ENCODE results near the gene NECAB2. TPM values are rescaled to one million over a fixed set of nuclear protein-coding genes. Genes with fewer than 3 reads are reported as not detected.

The NECAB2 gene
- total RNA-seq, 4 donors from 2014 or later: 0.90 TPM; not detected in 3

DNA sequence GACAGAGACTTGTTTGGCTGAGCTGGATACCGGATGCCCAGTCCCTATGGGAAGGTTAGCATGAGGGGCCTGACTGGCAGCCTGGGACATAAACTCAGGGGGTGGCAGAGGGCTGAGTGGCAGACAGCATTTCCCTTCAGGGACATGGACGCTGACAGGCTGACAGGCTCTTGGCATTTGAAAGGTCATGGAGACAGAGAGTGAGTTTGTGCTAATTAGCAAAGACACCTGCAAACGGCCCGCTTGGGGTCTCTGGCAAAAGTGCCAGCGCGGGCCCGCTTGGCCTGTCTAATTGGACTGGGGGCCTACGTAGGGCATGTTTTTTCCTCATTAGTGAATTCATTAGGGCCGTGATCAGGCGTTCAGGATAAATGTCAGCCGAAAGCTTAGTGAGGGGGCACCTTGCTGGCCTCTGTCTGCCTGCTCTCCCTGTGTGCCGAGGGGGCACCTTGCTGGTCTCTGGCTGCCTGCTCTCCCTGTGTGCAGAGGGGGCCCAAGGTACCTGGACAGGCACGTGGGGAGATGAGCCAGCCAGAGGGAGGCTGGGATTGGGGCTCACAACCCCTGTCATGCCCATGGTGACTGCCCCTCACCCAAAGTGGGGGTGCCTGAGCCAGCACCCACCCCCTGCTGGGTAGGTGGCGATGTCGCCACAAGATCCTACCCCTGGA is 7.7 kb downstream of the NECAB2 start:
- H3K9me3 ChIP-seq: peaks cover 0 to 19% (median 0%) of the 10 kb centered on the region in 4 donors
- H3K27ac ChIP-seq: no peak overlapping the region
- H3K36me3 ChIP-seq: no peaks in the 10 kb centered on the region
- TF ChIP-seq POLR2A (IDR thresholded peaks at IDR 0.05) (no peak), EP300 (IDR thresholded peaks at IDR 0.05) (no peak)
- TF ChIP-seq, protein P1, sequence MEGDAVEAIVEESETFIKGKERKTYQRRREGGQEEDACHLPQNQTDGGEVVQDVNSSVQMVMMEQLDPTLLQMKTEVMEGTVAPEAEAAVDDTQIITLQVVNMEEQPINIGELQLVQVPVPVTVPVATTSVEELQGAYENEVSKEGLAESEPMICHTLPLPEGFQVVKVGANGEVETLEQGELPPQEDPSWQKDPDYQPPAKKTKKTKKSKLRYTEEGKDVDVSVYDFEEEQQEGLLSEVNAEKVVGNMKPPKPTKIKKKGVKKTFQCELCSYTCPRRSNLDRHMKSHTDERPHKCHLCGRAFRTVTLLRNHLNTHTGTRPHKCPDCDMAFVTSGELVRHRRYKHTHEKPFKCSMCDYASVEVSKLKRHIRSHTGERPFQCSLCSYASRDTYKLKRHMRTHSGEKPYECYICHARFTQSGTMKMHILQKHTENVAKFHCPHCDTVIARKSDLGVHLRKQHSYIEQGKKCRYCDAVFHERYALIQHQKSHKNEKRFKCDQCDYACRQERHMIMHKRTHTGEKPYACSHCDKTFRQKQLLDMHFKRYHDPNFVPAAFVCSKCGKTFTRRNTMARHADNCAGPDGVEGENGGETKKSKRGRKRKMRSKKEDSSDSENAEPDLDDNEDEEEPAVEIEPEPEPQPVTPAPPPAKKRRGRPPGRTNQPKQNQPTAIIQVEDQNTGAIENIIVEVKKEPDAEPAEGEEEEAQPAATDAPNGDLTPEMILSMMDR (IDR thresholded peaks at IDR 0.05): no peak
- H3K4me3 ChIP-seq: no peak overlapping the region
- DNase-seq (ENCODE audit: low spot score in 2 of 2): no peak
- 71 to 80% methylated on average over 10 to 15 of the region's 15 CpGs for whole genome bisulfite sequencing, 2 donors
- H3K4me1 ChIP-seq: no peaks in the 10 kb centered on the region
- H3K27me3 ChIP-seq: no peaks in the 10 kb centered on the region

DNA sequence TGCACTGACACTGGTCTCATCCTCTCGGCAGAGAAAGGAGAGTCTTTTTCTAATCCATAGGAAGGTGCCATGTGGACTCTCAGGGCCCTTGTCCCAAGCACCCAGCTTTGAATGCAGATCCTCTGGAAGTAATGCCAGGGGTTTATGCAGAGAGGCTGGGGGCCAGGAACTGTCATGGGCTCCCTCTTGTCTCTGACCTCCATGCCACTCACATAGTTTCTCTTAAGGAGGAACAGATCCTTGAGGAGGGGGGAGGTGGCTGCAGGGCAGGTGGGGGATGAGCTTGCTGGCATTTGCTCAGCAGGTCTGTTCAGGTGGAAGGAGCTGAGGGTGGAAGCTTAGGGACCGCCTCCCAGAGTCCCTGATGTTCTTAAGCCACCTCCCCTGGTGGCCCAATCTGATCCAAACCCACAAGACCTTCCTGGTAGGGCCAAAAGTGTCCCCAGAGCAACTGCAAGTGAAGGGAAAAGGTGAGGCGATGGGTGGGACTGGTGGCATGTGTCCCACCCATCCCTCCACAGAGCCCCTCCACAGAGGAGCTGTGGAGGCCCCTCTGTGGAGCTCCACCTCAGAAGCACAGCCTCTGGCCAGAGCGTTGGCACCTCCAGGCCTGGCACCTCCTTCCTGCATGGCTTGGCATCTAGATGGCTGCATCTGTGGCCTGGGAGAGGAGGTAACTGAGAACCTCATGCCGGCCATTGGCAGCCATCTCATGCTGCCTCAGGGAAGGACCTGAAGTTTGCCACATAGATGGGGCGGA is 9.2 kb downstream of the NECAB2 start:
- WGBS, 2 donors: 89 to 95% methylated on average over 6 of the region's 6 CpGs
- H3K9me3 ChIP-seq: peaks cover 0 to 21% (median 0%) of the 10 kb centered on the region in 4 donors
- no peaks in the 10 kb centered on the region for H3K27me3 ChIP-seq
- TF ChIP-seq EP300 (IDR thresholded peaks at IDR 0.05): no peak
- H3K4me1 ChIP-seq: no peaks in the 10 kb centered on the region
- H3K27ac ChIP-seq: no peak overlapping the region
- H3K4me3 ChIP-seq: no peak overlapping the region
- no peaks in the 10 kb centered on the region for H3K36me3 ChIP-seq
- DNase-seq (ENCODE audit: low spot score in 2 of 2): no peak

DNA sequence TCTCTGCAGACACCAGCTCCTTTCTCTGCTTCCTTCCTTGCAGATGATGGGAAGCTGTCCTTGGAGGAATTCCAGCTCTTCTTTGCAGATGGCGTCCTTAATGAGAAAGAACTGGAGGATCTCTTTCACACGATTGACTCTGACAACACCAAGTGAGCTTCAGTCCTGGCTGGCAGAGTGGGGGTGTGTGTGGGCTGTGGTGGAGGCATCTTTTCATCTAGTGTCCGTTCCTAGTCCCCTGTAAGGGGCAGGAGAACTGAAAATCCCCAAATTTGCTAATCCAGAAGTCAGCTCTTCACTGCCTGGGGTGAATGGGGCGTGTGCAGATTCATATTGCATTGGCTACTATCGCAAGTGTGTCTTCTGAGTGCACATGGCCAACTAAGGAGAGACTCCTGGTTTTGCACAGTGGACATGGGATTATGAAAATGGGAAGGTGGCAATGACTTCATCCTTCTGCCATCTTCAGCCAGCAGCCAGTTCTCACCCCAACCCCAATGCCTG is 10.4 kb downstream of the NECAB2 start:
- 84 to 91% methylated on average over 5 of the region's 5 CpGs for WGBS, 2 donors
- no peak for TF ChIP-seq EP300 (IDR thresholded peaks at IDR 0.05)
- TF ChIP-seq POLR2A (IDR thresholded peaks at IDR 0.05): no peak
- TF ChIP-seq, protein P1 (IDR thresholded peaks at IDR 0.05): no peak
- Histone ChIP-seq H3K27me3 (no peaks in the 10 kb centered on the region), H3K4me3 (no peak overlapping the region), H3K27ac (no peak overlapping the region), H3K9me3 (peaks cover 0 to 23% (median 0%) of the 10 kb centered on the region in 4 donors), H3K36me3 (no peaks in the 10 kb centered on the region), H3K4me1 (no peaks in the 10 kb centered on the region)
- DNase-seq (ENCODE audit: low spot score in 2 of 2): no peak

DNA sequence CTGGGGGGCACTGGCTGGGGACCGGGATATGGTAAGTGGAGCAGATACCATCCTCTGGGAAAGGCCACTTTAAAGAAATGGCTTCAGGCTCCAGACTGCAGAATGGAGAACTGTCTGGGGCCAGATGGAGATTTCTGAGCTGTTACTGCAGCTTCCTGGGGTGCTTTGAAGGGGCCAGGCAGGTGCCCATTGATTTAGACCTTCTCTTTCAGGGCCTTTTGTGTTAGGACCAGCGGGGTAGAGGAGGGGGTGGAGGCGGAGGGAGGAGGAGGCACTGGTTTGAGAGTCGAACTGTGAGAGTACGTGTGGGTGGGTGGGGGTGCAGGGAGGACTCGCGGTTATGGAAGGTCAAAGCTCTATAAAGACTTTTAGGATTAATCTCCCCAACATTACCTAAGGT is 11.4 kb downstream of the NECAB2 start:
- Histone ChIP-seq H3K4me3 (no peak overlapping the region), H3K9me3 (peaks cover 0 to 23% (median 0%) of the 10 kb centered on the region in 4 donors), H3K27ac (no peak overlapping the region), H3K4me1 (no peaks in the 10 kb centered on the region), H3K36me3 (no peaks in the 10 kb centered on the region), H3K27me3 (no peaks in the 10 kb centered on the region)
- WGBS, 2 donors: 87 to 88% methylated on average over 7 of the region's 7 CpGs
- TF ChIP-seq POLR2A (IDR thresholded peaks at IDR 0.05) (no peak), EP300 (IDR thresholded peaks at IDR 0.05) (no peak)
- TF ChIP-seq, protein P1 (IDR thresholded peaks at IDR 0.05): no peak
- no peak for DNase-seq (ENCODE audit: low spot score in 2 of 2)

DNA sequence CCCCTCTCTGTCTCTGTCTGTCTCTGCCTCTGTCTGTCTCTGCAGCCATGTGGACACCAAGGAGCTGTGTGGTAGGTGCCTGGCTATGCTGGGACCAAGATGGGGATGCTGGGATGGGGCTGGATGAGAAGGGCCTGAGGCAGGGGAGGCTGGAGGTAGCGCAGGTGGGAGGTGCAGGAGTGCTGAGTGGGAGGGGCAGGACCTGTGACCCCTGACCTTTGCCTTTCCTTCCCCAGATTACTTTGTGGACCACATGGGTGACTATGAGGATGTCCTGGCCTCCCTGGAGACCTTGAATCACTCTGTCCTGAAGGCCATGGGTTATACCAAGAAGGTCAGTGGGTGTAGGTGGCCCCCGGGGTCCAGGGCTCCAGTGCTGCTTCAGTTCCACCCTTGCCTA is 12.8 kb downstream of the NECAB2 start:
- DNase-seq (ENCODE audit: low spot score in 2 of 2): no peak
- Histone ChIP-seq H3K27ac (no peak overlapping the region), H3K27me3 (no peaks in the 10 kb centered on the region), H3K9me3 (peaks cover 0 to 23% (median 0%) of the 10 kb centered on the region in 4 donors), H3K4me1 (no peaks in the 10 kb centered on the region), H3K4me3 (no peak overlapping the region), H3K36me3 (no peaks in the 10 kb centered on the region)
- TF ChIP-seq, protein P1 (IDR thresholded peaks at IDR 0.05): no peak
- no peak for TF ChIP-seq EP300 (IDR thresholded peaks at IDR 0.05)
- no peak for TF ChIP-seq POLR2A (IDR thresholded peaks at IDR 0.05)
- 87 to 96% methylated on average over 2 of the region's 2 CpGs for WGBS, 2 donors

Measured in tibial nerve (tissue), 4 donors.